Naive thymus-derived CD4-positive, alpha-beta T cell (primary cell): Measurements from ENCODE around the gene SLC48A1. TPM values are rescaled to one million over a fixed set of nuclear protein-coding genes. Genes with fewer than 3 reads are reported as not detected.

ENCODE experiments used
- ATAC-seq: fragments of 150-1000 bp; cut with Tn5 transposase; 2 replicates; pipeline ENCODE4 v1.10.0; 2021; ENCODE audit warnings: mild to moderate bottlenecking, moderate library complexity
- CTCF ChIA-PET: fragments of 350-600 bp; sonication (Branson Sonifier 250); formaldehyde crosslinking; loops from one replicate; lab custom pipeline; 2021; ENCODE audit warnings: antibody characterized with exemption; lab: Charles Lee
- POLR2A ChIA-PET: fragments of 350-600 bp; sonication (Branson Sonifier 250); formaldehyde crosslinking; loops from one replicate; lab custom pipeline; 2021; ENCODE audit warnings: antibody characterized with exemption, inconsistent platforms; lab: Charles Lee
- DNase-seq, 9 donors: peaks; one replicate each; pipeline versions ENCODE4 v3.0.0 to v3.0.0-alpha.2; 2020 to 2022; ENCODE audit warnings: mixed read lengths in 1 of 9
- H3K27ac ChIP-seq: one replicate; pipeline ENCODE4 v1.7.0; 2013; ENCODE audit warnings: mild to moderate bottlenecking, low read depth, low read length, moderate library complexity
- H3K27me3 ChIP-seq, 2 donors: one replicate each; pipeline ENCODE4 v1.7.0; 2013; ENCODE audit warnings: low read length in 2 of 2, mild to moderate bottlenecking in 2 of 2, moderate library complexity in 2 of 2; ENCODE audit not compliant: control insufficient read depth in 2 of 2, insufficient read depth in 2 of 2
- H3K36me3 ChIP-seq, 3 experiments: 1 replicate in 2 of 3; 2 replicates in 1 of 3; pipeline ENCODE4 v1.7.0; 2013; ENCODE audit warnings: low read length in 3 of 3, mild to moderate bottlenecking in 3 of 3, moderate library complexity in 1 of 3; ENCODE audit not compliant: insufficient read depth in 3 of 3, control insufficient read depth in 2 of 3
- H3K4me1 ChIP-seq, 2 donors: one replicate each; pipeline ENCODE4 v1.7.0; 2013; ENCODE audit warnings: low read length in 2 of 2, mild to moderate bottlenecking in 2 of 2, moderate library complexity in 1 of 2; ENCODE audit not compliant: control insufficient read depth in 2 of 2, insufficient read depth in 2 of 2
- H3K4me3 ChIP-seq: 2 replicates; pipeline ENCODE4 v1.7.0; 2013; ENCODE audit warnings: mild to moderate bottlenecking, low read length
- H3K9me3 ChIP-seq, 3 experiments: 1 replicate in 2 of 3; 2 replicates in 1 of 3; pipeline ENCODE4 v1.7.0; 2013; ENCODE audit warnings: low read length in 3 of 3; ENCODE audit not compliant: control insufficient read depth in 2 of 3
- H3K27ac Mint-ChIP-seq, 9 donors: one replicate each; pipeline ENCODE4 v1.8.0; 2020 to 2022; ENCODE audit warnings: mixed read lengths in 9 of 9, mild to moderate bottlenecking in 8 of 9, moderate library complexity in 5 of 9, inconsistent platforms in 2 of 9
- H3K27me3 Mint-ChIP-seq, 5 donors: one replicate each; pipeline ENCODE4 v1.8.0; 2021 to 2022; ENCODE audit warnings: mixed read lengths in 5 of 5, mild to moderate bottlenecking in 1 of 5
- H3K36me3 Mint-ChIP-seq, 5 donors: one replicate each; pipeline ENCODE4 v1.8.0; 2020 to 2022; ENCODE audit warnings: mixed read lengths in 5 of 5, mild to moderate bottlenecking in 3 of 5, inconsistent platforms in 1 of 5
- H3K4me1 Mint-ChIP-seq, 7 donors: one replicate each; pipeline ENCODE4 v1.8.0; 2020 to 2022; ENCODE audit warnings: mixed read lengths in 7 of 7, mild to moderate bottlenecking in 3 of 7, inconsistent platforms in 1 of 7
- H3K4me3 Mint-ChIP-seq, 10 donors: one replicate each; pipeline ENCODE4 v1.8.0; 2020 to 2022; ENCODE audit warnings: mild to moderate bottlenecking in 10 of 10, mixed read lengths in 10 of 10, moderate library complexity in 6 of 10, inconsistent platforms in 2 of 10
- H3K9me3 Mint-ChIP-seq, 11 donors: one replicate each; pipeline ENCODE4 v1.8.0; 2020 to 2022; ENCODE audit warnings: mixed read lengths in 11 of 11, mild to moderate bottlenecking in 4 of 11, inconsistent platforms in 1 of 11, moderate library complexity in 1 of 11
- intact Hi-C, 2 donors: fragments of 100-400 bp; cut with micrococcal nuclease; formaldehyde crosslinking; loops; one replicate each; pipeline ENCODE4 v1.15.1; 2023
- polyA plus RNA-seq, 2 donors: library from polyadenylated mRNA; unstranded; fragments of 300-500 nt; fragmentation: Illumina TruSeq; gene quantifications; one replicate each; pipeline ENCODE4 v1.2.3, GENCODE V29; 2021
- total RNA-seq, 6 experiments: library from RNA in 5 of 6; stranded (reverse) in 5 of 6; gene quantifications; 1 replicate in 5 of 6; 2 replicates in 1 of 6; pipeline ENCODE4 v1.2.3 and lab custom pipeline; 2021 to 2026

SLC48A1 gene
- total and polyA plus RNA-seq, 7 experiments from 2014 or later: 6.7 to 15.6 (median 12.5) TPM

- no peak for DNase-seq
- CTCF ChIA-PET: interaction anchor here (0.5 kb wide), 1 partner anchor 18 kb away, joined by 3 read pairs; no protein-coding TSS in a partner anchor
- H3K9me3 Mint-ChIP-seq: no peaks in the 10 kb centered on the region
Observed at GRCh38 chr12:47737936-47738594, 35.0 kb upstream of the SLC48A1 start.

GRCh38 chr12:47739297-47739696 is 33.7 kb upstream of the SLC48A1 start:
- DNase-seq (no peak), ATAC-seq (no peak)
- Histone ChIP-seq H3K4me3 (no peak overlapping the region), H3K4me1 (peaks cover 13 to 14% of the 10 kb centered on the region in 2 donors), H3K27ac (no peak overlapping the region), H3K36me3 (no peaks in the 10 kb centered on the region), H3K27me3 (no peaks in the 10 kb centered on the region), H3K9me3 (no peaks in the 10 kb centered on the region)
- Mint-ChIP-seq H3K9me3 (no peaks in the 10 kb centered on the region), H3K36me3 (no peaks in the 10 kb centered on the region), H3K4me1 (peaks cover 10 to 38% (median 31%) of the 10 kb centered on the region in 7 donors), H3K27ac (peak overlapping the region in 5 of 9 donors; percentile 16 to 85 (median 62)), H3K4me3 (peak overlapping the region in 1 of 10 donors; percentile 25), H3K27me3 (peaks cover 0 to 5% (median 0%) of the 10 kb centered on the region in 5 donors)
- ChIA-PET POLR2A (no interaction called here), CTCF (interaction anchor here (0.7 to 10.3 kb wide), 3 partner anchors 35 to 708 kb away, joined by 3 to 346 read pairs (median 330); partner anchors contain the start of gene SLC48A1)
- intact Hi-C loops: no loop called here

More at GRCh38 chr12:47737936-47738594, 35.0 kb upstream of the SLC48A1 start:
- no peak overlapping the region for H3K4me3 ChIP-seq
- H3K4me1 ChIP-seq: peaks cover 13 to 14% of the 10 kb centered on the region in 2 donors
- intact Hi-C loops: no loop called here
- POLR2A ChIA-PET: interaction anchor here (0.6 kb wide), 1 partner anchor 368 kb away, joined by 3 read pairs; the partner anchor contains the start of gene SENP1
- Mint-ChIP-seq H3K36me3 (no peaks in the 10 kb centered on the region), H3K4me1 (peaks cover 10 to 38% (median 26%) of the 10 kb centered on the region in 7 donors), H3K27me3 (peaks cover 0 to under 1% (median 0%) of the 10 kb centered on the region in 5 donors), H3K27ac (peak overlapping the region in 1 of 9 donors; percentile 16), H3K4me3 (no peak overlapping the region)
- no peaks in the 10 kb centered on the region for H3K9me3 ChIP-seq
- no peaks in the 10 kb centered on the region for H3K36me3 ChIP-seq
- H3K27ac ChIP-seq: no peak overlapping the region
- ATAC-seq: no peak
- no peaks in the 10 kb centered on the region for H3K27me3 ChIP-seq

- H3K4me3 Mint-ChIP-seq: no peak overlapping the region
- peaks cover 10 to 44% (median 31%) of the 10 kb centered on the region in 7 donors for H3K4me1 Mint-ChIP-seq
- no peak overlapping the region for H3K27ac ChIP-seq
- CTCF ChIA-PET: interaction anchor here (0.8 to 10.3 kb wide), 9 partner anchors 8 to 706 kb away, joined by 3 to 346 read pairs (median 41); partner anchors contain the start of genes RAPGEF3 and SLC48A1
- H3K27ac Mint-ChIP-seq: peak overlapping the region in 3 of 9 donors; percentile 63 to 85 (median 72)
- POLR2A ChIA-PET: interaction anchor here (0.6 to 1.7 kb wide), 3 partner anchors 54 to 102 kb away, joined by 3 to 4 read pairs (median 4); no protein-coding TSS in a partner anchor
- ATAC-seq (no peak), DNase-seq (no peak)
- H3K27me3 Mint-ChIP-seq: peaks cover 0 to 9% (median 0%) of the 10 kb centered on the region in 5 donors
- peaks cover 13 to 14% of the 10 kb centered on the region in 2 donors for H3K4me1 ChIP-seq
- peaks cover 0 to 4% (median 0%) of the 10 kb centered on the region in 11 donors for H3K9me3 Mint-ChIP-seq
- H3K36me3 Mint-ChIP-seq: no peaks in the 10 kb centered on the region
- no peaks in the 10 kb centered on the region for H3K27me3 ChIP-seq
- H3K9me3 ChIP-seq: no peaks in the 10 kb centered on the region
- no peak overlapping the region for H3K4me3 ChIP-seq
- H3K36me3 ChIP-seq: no peaks in the 10 kb centered on the region
- intact Hi-C loops: no loop called here
Observed at GRCh38 chr12:47739979-47740378, 33.1 kb upstream of the SLC48A1 start.

GRCh38 chr12:47740606-47741339 is 32.3 kb upstream of the SLC48A1 start:
- no peak for DNase-seq
- CTCF ChIA-PET: interaction anchor here (0.8 to 10.3 kb wide), 22 partner anchors 9 to 706 kb away, joined by 3 to 346 read pairs (median 5); partner anchors contain the start of genes RAPGEF3 and SLC48A1
- no peak for ATAC-seq
- Mint-ChIP-seq H3K27ac (peak overlapping the region in 8 of 9 donors; percentile 25 to 83 (median 56)), H3K4me3 (peak overlapping the region in 8 of 10 donors; percentile 7 to 62 (median 41)), H3K4me1 (peaks cover 10 to 44% (median 31%) of the 10 kb centered on the region in 7 donors), H3K36me3 (no peaks in the 10 kb centered on the region), H3K27me3 (peaks cover 0 to 17% (median 0%) of the 10 kb centered on the region in 5 donors), H3K9me3 (peaks cover 0 to 4% (median 0%) of the 10 kb centered on the region in 11 donors)
- intact Hi-C loops: no loop called here
- POLR2A ChIA-PET: interaction anchor here (0.6 to 1.7 kb wide), 8 partner anchors 23 to 101 kb away, joined by 3 to 4 read pairs (median 4); no protein-coding TSS in a partner anchor
- no peak overlapping the region for H3K4me3 ChIP-seq
- H3K27me3 ChIP-seq: no peaks in the 10 kb centered on the region
- H3K27ac ChIP-seq: no peak overlapping the region
- H3K9me3 ChIP-seq: no peaks in the 10 kb centered on the region
- peaks cover 13 to 14% of the 10 kb centered on the region in 2 donors for H3K4me1 ChIP-seq
- H3K36me3 ChIP-seq: no peaks in the 10 kb centered on the region

GRCh38 chr12:47741340-47741703 is 31.7 kb upstream of the SLC48A1 start:
- H3K4me1 ChIP-seq: peaks cover 13 to 14% of the 10 kb centered on the region in 2 donors
- DNase-seq: peak in 8 of 9 donors; percentile 44 to 67 (median 58)
- Mint-ChIP-seq H3K27me3 (peaks cover 0 to 17% (median 0%) of the 10 kb centered on the region in 5 donors), H3K4me3 (peak overlapping the region in 9 of 10 donors; percentile 7 to 62 (median 41)), H3K36me3 (no peaks in the 10 kb centered on the region), H3K27ac (peak overlapping the region in 8 of 9 donors; percentile 25 to 83 (median 56)), H3K9me3 (peaks cover 0 to 4% (median 0%) of the 10 kb centered on the region in 11 donors), H3K4me1 (peaks cover 10 to 44% (median 31%) of the 10 kb centered on the region in 7 donors)
- H3K27ac ChIP-seq: no peak overlapping the region
- no peaks in the 10 kb centered on the region for H3K36me3 ChIP-seq
- ATAC-seq: peak; percentile 81
- CTCF ChIA-PET: interaction anchor here (0.7 to 10.3 kb wide), 34 partner anchors 10 to 709 kb away, joined by 3 to 346 read pairs (median 4); partner anchors contain the start of genes RAPGEF3, RPAP3, SLC48A1 and TMEM106C
- H3K27me3 ChIP-seq: no peaks in the 10 kb centered on the region
- POLR2A ChIA-PET: interaction anchor here (0.6 to 1.7 kb wide), 9 partner anchors 24 to 98 kb away, joined by 3 to 6 read pairs (median 4); partner anchors contain the start of gene RPAP3
- intact Hi-C loops: no loop called here
- no peak overlapping the region for H3K4me3 ChIP-seq
- H3K9me3 ChIP-seq: no peaks in the 10 kb centered on the region
